ENCODE results near the gene ASIP. TPM values are rescaled to one million over a fixed set of nuclear protein-coding genes. Genes with fewer than 3 reads are reported as not detected.

ASIP gene
- total and polyA plus RNA-seq, 3 donors from 2014 or later = 0.65 to 2.1 TPM; not detected in 1

- 10 to 21% methylated on average over 23 to 45 of the region's 45 CpGs for WGBS, 2 donors
- peaks cover 5% of the 10 kb centered on the region for H3K4me1 ChIP-seq
- TF ChIP-seq CTCF (IDR thresholded peaks at IDR 0.05) (no peak), POLR2A (IDR thresholded peaks at IDR 0.05) (no peak)
- H3K9me3 ChIP-seq = no peaks in the 10 kb centered on the region
- intact Hi-C loops (cut with DNase I; ENCODE audit: low total_unique reads) = loop anchor here (10.0 kb wide), 2 partner anchors 117 to 163 kb away; no protein-coding TSS in a partner anchor
- peak overlapping the region; percentile 9 to 51 for H3K4me3 ChIP-seq
- H3K27ac ChIP-seq = peak overlapping the region in 1 of 2 donors; percentile 36
- peak; percentile 37 for DNase-seq
- no peaks in the 10 kb centered on the region for H3K27me3 ChIP-seq
- H3K36me3 ChIP-seq (ENCODE audit: low read depth, missing control alignments) = no peaks in the 10 kb centered on the region
Measured at GRCh38 chr20:34311118-34312023, 70.1 kb downstream of the ASIP start.

DNA sequence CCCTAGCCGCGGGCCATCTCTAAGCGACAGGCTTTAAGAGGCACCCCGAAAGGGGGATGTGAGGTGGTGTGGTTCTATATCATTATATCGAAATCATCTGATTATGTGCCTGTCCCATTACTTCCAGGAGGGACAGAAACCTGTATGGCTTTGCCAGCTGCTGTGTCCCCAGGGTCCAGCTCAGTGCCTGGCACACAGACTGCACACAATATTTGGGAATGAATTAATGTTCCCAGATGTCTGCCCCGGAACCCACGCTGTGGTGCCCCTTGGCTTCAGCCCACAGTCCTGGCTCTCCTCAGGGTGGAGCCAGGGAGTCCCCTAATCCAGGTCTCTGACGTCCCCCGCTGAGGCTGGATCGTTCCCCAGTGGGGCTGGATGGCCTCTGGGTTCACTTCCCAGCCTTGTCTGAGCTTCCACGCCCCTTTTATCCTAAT is 70.8 kb downstream of the ASIP start:
- no peaks in the 10 kb centered on the region for H3K36me3 ChIP-seq (ENCODE audit: low read depth, missing control alignments)
- peak overlapping the region; percentile 9 to 51 for H3K4me3 ChIP-seq
- WGBS, 2 donors = 9 to 10% methylated on average over 7 to 11 of the region's 11 CpGs
- no peaks in the 10 kb centered on the region for H3K27me3 ChIP-seq
- peaks cover 5% of the 10 kb centered on the region for H3K4me1 ChIP-seq
- H3K27ac ChIP-seq = peak overlapping the region in 1 of 2 donors; percentile 36
- TF ChIP-seq CTCF (IDR thresholded peaks at IDR 0.05) (no peak), POLR2A (IDR thresholded peaks at IDR 0.05) (no peak)
- intact Hi-C loops (cut with DNase I; ENCODE audit: low total_unique reads) = loop anchor here (10.0 kb wide), 2 partner anchors 117 to 163 kb away; no protein-coding TSS in a partner anchor
- no peak for DNase-seq
- H3K9me3 ChIP-seq = no peaks in the 10 kb centered on the region

DNA sequence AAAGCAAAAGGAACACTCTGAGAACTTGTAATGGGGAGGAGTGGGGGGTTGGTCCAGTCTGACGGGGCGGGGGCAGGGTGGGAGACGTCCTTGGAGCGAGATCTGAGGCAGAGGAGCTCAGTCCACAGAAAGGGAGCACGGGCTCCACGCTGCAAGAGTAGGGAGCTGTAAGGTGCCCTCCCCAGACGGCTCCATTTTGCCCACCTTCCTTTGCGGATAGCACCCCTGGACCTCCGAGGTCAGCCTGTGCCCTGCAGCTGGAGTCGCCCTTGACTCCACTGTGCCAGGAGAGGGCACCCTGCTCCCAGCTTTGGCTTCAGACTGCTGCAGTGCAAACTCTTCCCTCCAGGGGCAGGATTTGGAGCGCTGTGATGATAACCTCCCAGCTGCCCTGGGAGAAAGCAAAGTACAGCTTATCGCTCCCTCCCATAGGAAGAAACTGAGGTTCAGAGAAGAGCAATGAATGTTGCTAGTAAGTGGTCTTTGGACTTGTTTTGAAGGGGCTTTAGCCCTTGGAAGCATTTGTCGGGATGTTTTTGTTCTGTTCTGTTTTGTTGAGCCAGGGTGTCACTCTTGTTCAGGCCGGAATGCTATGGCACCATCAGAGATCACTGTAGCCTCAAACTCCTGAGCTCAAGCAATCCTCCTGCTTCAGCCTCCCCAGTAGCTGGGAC is 71.5 kb downstream of the ASIP start:
- no peaks in the 10 kb centered on the region for H3K9me3 ChIP-seq
- H3K27ac ChIP-seq = no peak overlapping the region
- intact Hi-C loops (cut with DNase I; ENCODE audit: low total_unique reads) = loop anchor here (10.0 kb wide), 2 partner anchors 118 to 162 kb away; no protein-coding TSS in a partner anchor
- WGBS, 2 donors = 8 to 17% methylated on average over 7 to 14 of the region's 14 CpGs
- peak overlapping the region in 1 of 2 donors; percentile 51 for H3K4me3 ChIP-seq
- TF ChIP-seq CTCF (IDR thresholded peaks at IDR 0.05) (peak; percentile 93 to 99 (median 98)), POLR2A (IDR thresholded peaks at IDR 0.05) (no peak)
- H3K36me3 ChIP-seq (ENCODE audit: low read depth, missing control alignments) = no peaks in the 10 kb centered on the region
- DNase-seq = peak; percentile 89
- peaks cover 5% of the 10 kb centered on the region for H3K4me1 ChIP-seq
- H3K27me3 ChIP-seq = no peaks in the 10 kb centered on the region

DNA sequence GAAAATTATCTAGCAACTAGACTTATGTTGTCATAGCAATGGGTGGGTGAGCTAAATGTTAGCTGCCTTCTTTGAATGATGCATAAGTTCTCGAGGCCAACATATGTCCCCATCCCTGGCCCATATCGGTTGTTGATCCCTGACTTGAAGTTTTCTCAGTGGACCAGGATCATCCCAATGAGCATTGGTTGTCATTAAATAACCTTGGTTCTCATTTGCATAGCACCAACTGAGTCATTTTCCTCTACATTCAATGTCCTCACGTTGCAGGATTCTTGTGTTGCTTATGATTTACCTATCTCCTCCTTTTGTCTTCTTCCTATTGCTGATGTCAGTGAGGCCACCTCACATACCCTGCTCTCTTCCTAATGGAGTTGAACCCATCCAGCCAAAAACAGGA is 74.0 kb downstream of the ASIP start:
- 89 to 95% methylated on average over 3 of the region's 3 CpGs for WGBS, 2 donors
- Histone ChIP-seq H3K4me3 (no peak overlapping the region), H3K27ac (no peak overlapping the region), H3K27me3 (no peaks in the 10 kb centered on the region), H3K36me3 (ENCODE audit: low read depth, missing control alignments) (no peaks in the 10 kb centered on the region), H3K4me1 (peaks cover 5% of the 10 kb centered on the region), H3K9me3 (no peaks in the 10 kb centered on the region)
- TF ChIP-seq CTCF (IDR thresholded peaks at IDR 0.05) (no peak), POLR2A (IDR thresholded peaks at IDR 0.05) (no peak)
- intact Hi-C loops (cut with DNase I; ENCODE audit: low total_unique reads) = loop anchor here (10.0 kb wide), 2 partner anchors 120 to 160 kb away; no protein-coding TSS in a partner anchor
- DNase-seq = no peak
